Endothelial cell of umbilical vein (primary cell): ENCODE data around the gene AK5. TPM values are rescaled to one million over a fixed set of nuclear protein-coding genes. Genes with fewer than 3 reads are reported as not detected.

Source experiments
- BruUV-seq: library from RNA; stranded (reverse); fragments of 400-500 nt; replicated peaks from 2 replicates; lab custom pipeline; 2021; lab: Mats Ljungman, UMichigan
- CTCF ChIA-PET: fragments of 300-600, 350-600 bp; sonication (Branson Sonifier 250); formaldehyde crosslinking; loops from one replicate; lab custom pipeline; 2021; ENCODE audit warnings: antibody characterized with exemption, inconsistent platforms; lab: Charles Lee
- POLR2A ChIA-PET: fragments of 300-600, 350-600 bp; sonication (Branson Sonifier 250); formaldehyde crosslinking; loops from one replicate; lab custom pipeline; 2021; ENCODE audit warnings: antibody characterized with exemption, inconsistent platforms; lab: Charles Lee
- DNase-seq: peaks from one replicate; pipeline ENCODE4 v3.0.0-alpha.2; 2011; ENCODE audit warnings: low read depth, low spot score
- FAIRE-seq: peaks from 2 replicates; lab custom pipeline; 2011; peaks lifted over from hg19 to GRCh38; lab: Jason Lieb, UNC
- H2AFZ ChIP-seq: 2 replicates; pipeline ENCODE4 v1.6.0; 2012; ENCODE audit warnings: low read depth, low read length, control low read depth, inconsistent platforms
- H3K27ac ChIP-seq: 2 replicates; pipeline ENCODE4 v1.5.1; 2011; ENCODE audit warnings: low read depth, mild to moderate bottlenecking, control low read depth, low read length, moderate library complexity; ENCODE audit not compliant: insufficient read depth
- H3K27me3 ChIP-seq, 2 experiments: 2 replicates each; pipeline versions ENCODE4 v1.6.0 to v1.6.1; 2011; ENCODE audit warnings: low read length in 2 of 2, mixed read lengths in 1 of 2; ENCODE audit not compliant: control insufficient read depth in 2 of 2, insufficient read depth in 2 of 2
- H3K36me3 ChIP-seq, 2 experiments: 2 replicates in 1 of 2; 3 replicates in 1 of 2; pipeline ENCODE4 v1.5.1; 2011; ENCODE audit warnings: low read length in 2 of 2, mild to moderate bottlenecking in 1 of 2, moderate library complexity in 1 of 2; ENCODE audit not compliant: control insufficient read depth in 2 of 2, insufficient read depth in 2 of 2; ENCODE audit errors: extremely low read depth in 1 of 2
- H3K4me1 ChIP-seq: 3 replicates; pipeline ENCODE4 v1.5.1; 2011; ENCODE audit warnings: mild to moderate bottlenecking, low read length; ENCODE audit not compliant: control insufficient read depth, insufficient read depth; ENCODE audit errors: extremely low read depth
- H3K4me2 ChIP-seq: 2 replicates; pipeline ENCODE4 v1.6.1; 2011; ENCODE audit warnings: low read length, control low read depth, mixed read lengths; ENCODE audit not compliant: insufficient read depth
- H3K4me3 ChIP-seq, 3 experiments: fragments of 200-600 bp in 1 of 3; sonication (generic), shearing (Covaris generic) in 1 of 3; replicated peaks in 1 of 3; 2 replicates each; pipeline ENCODE4 v1.5.1; 2011 to 2016; ENCODE audit warnings: control low read depth in 3 of 3, low read length in 3 of 3, mild to moderate bottlenecking in 2 of 3, inconsistent platforms in 1 of 3, low read depth in 1 of 3, moderate library complexity in 1 of 3; ENCODE audit not compliant: insufficient read depth in 1 of 3
- H3K79me2 ChIP-seq: 2 replicates; pipeline ENCODE4 v1.6.0; 2012; ENCODE audit warnings: low read length, inconsistent platforms; ENCODE audit not compliant: control insufficient read depth, insufficient read depth
- H3K9ac ChIP-seq: replicated peaks from 2 replicates; pipeline ENCODE3; 2011; ENCODE audit warnings: low read length, control low read depth; ENCODE audit not compliant: insufficient read depth; ENCODE audit errors: extremely low read depth
- H3K9me1 ChIP-seq: replicated peaks from 3 replicates; pipeline ENCODE4 v1.6.0; 2011; ENCODE audit warnings: mild to moderate bottlenecking, low read length; ENCODE audit not compliant: control insufficient read depth, insufficient read depth; ENCODE audit errors: extremely low read depth
- H3K9me3 ChIP-seq: replicated peaks from 2 replicates; pipeline ENCODE4 v1.5.1; 2012; ENCODE audit warnings: low read length, inconsistent platforms; ENCODE audit not compliant: control insufficient read depth, insufficient read depth
- H4K20me1 ChIP-seq: replicated peaks from 2 replicates; pipeline ENCODE3; 2011; ENCODE audit warnings: mild to moderate bottlenecking, low read length; ENCODE audit not compliant: control insufficient read depth, insufficient read depth; ENCODE audit errors: extremely low read depth
- EZH2 ChIP-seq: IDR thresholded peaks from 2 replicates; pipeline ENCODE4 v1.6.1; 2012; ENCODE audit warnings: borderline replicate concordance, low read depth, mild to moderate bottlenecking, moderate library complexity, low read length, inconsistent platforms; ENCODE audit not compliant: severe bottlenecking
- FOS ChIP-seq: IDR thresholded peaks from 2 replicates; pipeline ENCODE4 v1.6.1; 2011; ENCODE audit warnings: mild to moderate bottlenecking, low read length, moderate library complexity, borderline replicate concordance; ENCODE audit not compliant: insufficient read depth
- GATA2 ChIP-seq: IDR thresholded peaks from 2 replicates; pipeline ENCODE4 v1.7.0; 2011; ENCODE audit warnings: low read depth, mild to moderate bottlenecking, moderate library complexity, mixed read lengths, low read length; ENCODE audit not compliant: insufficient read length, insufficient read depth
- JUN ChIP-seq: IDR thresholded peaks from 2 replicates; pipeline ENCODE4 v1.6.1; 2011; ENCODE audit warnings: borderline replicate concordance, low read depth; ENCODE audit not compliant: insufficient read length, insufficient read depth
- MYC ChIP-seq: IDR thresholded peaks from one replicate; pipeline ENCODE4 v1.6.1; 2011; ENCODE audit warnings: mild to moderate bottlenecking, low read depth, low read length
- POLR2A ChIP-seq: IDR thresholded peaks from 2 replicates; pipeline ENCODE4 v1.6.1; 2012; ENCODE audit warnings: low read depth, mild to moderate bottlenecking, control low read depth, low read length
- POLR2AphosphoS5 ChIP-seq: IDR thresholded peaks from 2 replicates; pipeline ENCODE4 v1.6.1; 2012; ENCODE audit warnings: low read depth, mild to moderate bottlenecking, control low read depth, low read length, moderate library complexity; ENCODE audit not compliant: insufficient read depth
- dilution Hi-C: fragments of 300-500 bp; cut with MboI; formaldehyde crosslinking; loops from one replicate; pipeline ENCODE4 v1.15.0; 2019; ENCODE audit warnings: low sequenced_read_pairs; ENCODE audit not compliant: extremely low pct_ligation_motif_present
- intact Hi-C: fragments of 100-400 bp; cut with micrococcal nuclease; formaldehyde crosslinking; loops from one replicate; pipeline ENCODE4 v1.10.0; 2022
- polyA plus RNA-seq, 4 experiments: library from polyadenylated mRNA; depleted of rRNA in 3 of 4; stranded (reverse) in 3 of 4; unstranded in 1 of 4; fragments of >200 nt; gene quantifications; 2 replicates each; pipeline versions ENCODE4 v1.2.1 to v1.2.3, GENCODE V29; 2011 to 2012; ENCODE audit warnings: missing spikeins in 1 of 4
- total RNA-seq: library from RNA; stranded (reverse); gene quantifications from 2 replicates; pipeline ENCODE4 v1.2.3, GENCODE V29; 2021
- TF ChIP-seq, protein P1 (sequence below): IDR thresholded peaks from 2 replicates; pipeline ENCODE4 v1.6.1; 2011; ENCODE audit not compliant: insufficient read depth, insufficient read length
- TF ChIP-seq, protein P2 (sequence below), 2 donors: IDR thresholded peaks; 1 replicate in 1 of 2; 2 replicates in 1 of 2; pipeline ENCODE4 v1.5.1; 2011; ENCODE audit warnings: low read length in 2 of 2, mild to moderate bottlenecking in 2 of 2, moderate library complexity in 2 of 2, control low read depth in 1 of 2, inconsistent platforms in 1 of 2, low read depth in 1 of 2; ENCODE audit not compliant: insufficient read depth in 1 of 2; ENCODE audit errors: extremely low read depth in 1 of 2

Gene AK5
- total and polyA plus RNA-seq, 2 donors (not counting 3 experiments of a cell fraction or from before 2014, with no cell fraction given): 5.0 to 7.5 TPM

DNA sequence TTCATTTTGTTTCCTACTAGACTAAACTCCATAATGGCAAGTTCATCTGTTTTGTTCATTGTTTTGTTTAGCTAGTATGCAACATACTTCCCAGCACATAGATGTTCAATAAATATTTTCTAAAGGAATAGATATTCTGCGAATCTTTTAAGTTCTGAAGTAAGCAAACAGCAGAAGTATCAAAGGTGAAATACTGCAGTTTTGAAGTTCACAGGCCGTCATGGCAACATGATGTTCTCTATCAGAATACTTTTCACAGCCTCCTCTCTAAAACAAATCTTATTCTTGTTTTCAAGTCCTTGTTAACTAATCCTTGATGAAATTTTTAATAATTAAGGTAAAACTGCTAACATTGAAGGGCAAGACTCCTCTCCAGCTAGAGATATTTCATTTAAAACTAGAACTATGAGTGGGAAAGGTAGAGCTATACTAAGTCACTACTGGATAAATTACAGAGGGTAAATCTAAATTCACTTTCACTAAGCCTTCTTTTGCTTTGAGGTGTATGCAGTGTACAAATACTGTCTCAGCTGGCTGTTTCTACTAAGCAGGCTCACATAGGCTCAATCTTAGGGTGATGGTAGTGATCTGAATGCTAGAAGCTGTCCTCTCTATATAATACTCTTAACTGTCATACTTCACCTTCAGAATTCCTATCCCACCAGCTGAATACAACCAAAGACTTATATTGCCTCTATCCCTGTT, 303.9 kb downstream of the AK5 start:
- Histone ChIP-seq H2AFZ (no peak overlapping the region), H4K20me1 (no peaks in the 10 kb centered on the region), H3K36me3 (peaks cover 0 to under 1% of the 10 kb centered on the region in 2 experiments), H3K9me3 (no peaks in the 10 kb centered on the region), H3K4me1 (no peaks in the 10 kb centered on the region), H3K27ac (no peak overlapping the region), H3K9ac (no peak overlapping the region), H3K27me3 (no peaks in the 10 kb centered on the region), H3K4me2 (no peak overlapping the region), H3K9me1 (no peaks in the 10 kb centered on the region), H3K79me2 (peaks cover 22% of the 10 kb centered on the region), H3K4me3 (no peak overlapping the region)
- no TSS peak for BruUV-seq
- ChIA-PET CTCF (interaction anchor here (0.9 to 1.5 kb wide), 2 partner anchors 8 to 9 kb away, joined by 3 to 5 read pairs; no protein-coding TSS in a partner anchor), POLR2A (no interaction called here)
- FAIRE-seq (no peak), DNase-seq (no peak)
- intact Hi-C loops: no loop called here
- TF ChIP-seq JUN (no peak), FOS (no peak), MYC (no peak), POLR2AphosphoS5 (no peak), POLR2A (no peak), EZH2 (no peak), GATA2 (no peak)
- TF ChIP-seq, protein P1, sequence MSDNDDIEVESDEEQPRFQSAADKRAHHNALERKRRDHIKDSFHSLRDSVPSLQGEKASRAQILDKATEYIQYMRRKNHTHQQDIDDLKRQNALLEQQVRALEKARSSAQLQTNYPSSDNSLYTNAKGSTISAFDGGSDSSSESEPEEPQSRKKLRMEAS: no peak
- TF ChIP-seq, protein P2, sequence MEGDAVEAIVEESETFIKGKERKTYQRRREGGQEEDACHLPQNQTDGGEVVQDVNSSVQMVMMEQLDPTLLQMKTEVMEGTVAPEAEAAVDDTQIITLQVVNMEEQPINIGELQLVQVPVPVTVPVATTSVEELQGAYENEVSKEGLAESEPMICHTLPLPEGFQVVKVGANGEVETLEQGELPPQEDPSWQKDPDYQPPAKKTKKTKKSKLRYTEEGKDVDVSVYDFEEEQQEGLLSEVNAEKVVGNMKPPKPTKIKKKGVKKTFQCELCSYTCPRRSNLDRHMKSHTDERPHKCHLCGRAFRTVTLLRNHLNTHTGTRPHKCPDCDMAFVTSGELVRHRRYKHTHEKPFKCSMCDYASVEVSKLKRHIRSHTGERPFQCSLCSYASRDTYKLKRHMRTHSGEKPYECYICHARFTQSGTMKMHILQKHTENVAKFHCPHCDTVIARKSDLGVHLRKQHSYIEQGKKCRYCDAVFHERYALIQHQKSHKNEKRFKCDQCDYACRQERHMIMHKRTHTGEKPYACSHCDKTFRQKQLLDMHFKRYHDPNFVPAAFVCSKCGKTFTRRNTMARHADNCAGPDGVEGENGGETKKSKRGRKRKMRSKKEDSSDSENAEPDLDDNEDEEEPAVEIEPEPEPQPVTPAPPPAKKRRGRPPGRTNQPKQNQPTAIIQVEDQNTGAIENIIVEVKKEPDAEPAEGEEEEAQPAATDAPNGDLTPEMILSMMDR (IDR thresholded peaks at IDR 0.05; ENCODE audit: extremely low read depth in 1 of 2, insufficient read depth in 1 of 2, low read depth in 1 of 2, low read length in 2 of 2): no peak
- dilution Hi-C loops: no loop called here
